NCI-H2081 treated with DMSO at 0.1 percent for 48 hours (cell line): ENCODE data around the gene NCK2.
"Not testable (repeated sequence)": the region's sequence is repeated elsewhere in the genome, so short reads cannot be mapped to it uniquely, and the experiment has no call there.

Source experiments
- DNase-seq: peaks from one replicate; lab custom pipeline; 2025; lab: John Stamatoyannopoulos, UW

The NCK2 gene

DNA sequence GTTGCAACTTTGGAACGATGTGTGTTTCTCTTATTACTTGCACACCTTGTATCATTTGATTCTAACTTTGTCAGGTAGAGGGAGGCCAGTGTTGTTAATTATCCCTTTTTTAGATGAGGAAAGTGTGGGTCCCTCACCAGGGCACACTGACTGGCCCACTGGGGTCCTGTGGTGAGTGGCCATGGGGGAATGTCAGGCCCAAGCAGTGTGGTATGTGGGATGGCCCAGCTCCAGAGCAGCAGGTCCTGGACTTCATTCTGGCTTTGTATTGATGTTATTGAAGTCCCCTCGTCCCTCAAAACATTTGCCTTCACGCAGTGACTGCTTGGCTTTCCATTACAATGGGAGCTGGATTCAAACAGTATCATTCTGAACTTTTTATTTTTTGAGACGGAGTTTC, 11.7 kb downstream of the NCK2 start:
- no peak for DNase-seq

DNA sequence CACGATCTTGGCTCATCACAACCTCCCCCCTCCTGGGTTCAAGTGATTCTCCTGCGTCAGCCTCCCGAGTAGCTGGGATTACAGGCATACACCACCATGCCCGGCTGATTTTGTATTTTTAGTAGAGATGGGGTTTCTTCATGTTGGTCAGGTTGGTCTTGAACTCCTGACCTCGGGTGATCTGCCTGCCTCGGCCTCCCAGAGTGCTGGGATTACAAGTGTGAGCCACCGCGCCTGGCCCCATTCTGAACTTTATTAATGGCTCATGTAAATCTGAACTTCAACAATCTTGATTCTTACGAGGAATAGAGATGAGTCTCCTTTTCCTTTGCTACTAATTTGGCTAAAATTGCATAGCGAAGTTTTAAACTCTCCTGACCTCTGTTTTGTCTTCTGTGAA, 12.2 kb downstream of the NCK2 start:
- not testable (repeated sequence) for DNase-seq

DNA sequence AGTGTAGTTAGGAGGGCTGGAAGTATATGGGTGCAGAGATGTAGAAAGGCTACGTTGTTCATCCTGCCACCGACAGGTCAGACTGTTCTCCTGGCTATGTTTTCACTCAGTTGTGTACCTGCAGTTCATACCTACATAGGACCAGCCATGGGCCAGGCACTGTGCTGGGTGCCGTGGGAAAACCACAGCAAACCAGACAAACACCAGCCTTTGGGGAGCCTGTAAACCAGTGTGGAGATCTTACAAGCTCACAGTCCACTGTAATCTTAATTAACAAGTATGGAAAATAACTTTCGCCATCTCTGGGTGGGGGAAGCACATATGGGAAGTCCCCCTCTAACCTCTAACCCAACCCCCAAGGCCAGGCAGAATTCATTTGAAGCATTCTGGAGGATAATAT, 12.7 kb downstream of the NCK2 start:
- DNase-seq: no peak

DNA sequence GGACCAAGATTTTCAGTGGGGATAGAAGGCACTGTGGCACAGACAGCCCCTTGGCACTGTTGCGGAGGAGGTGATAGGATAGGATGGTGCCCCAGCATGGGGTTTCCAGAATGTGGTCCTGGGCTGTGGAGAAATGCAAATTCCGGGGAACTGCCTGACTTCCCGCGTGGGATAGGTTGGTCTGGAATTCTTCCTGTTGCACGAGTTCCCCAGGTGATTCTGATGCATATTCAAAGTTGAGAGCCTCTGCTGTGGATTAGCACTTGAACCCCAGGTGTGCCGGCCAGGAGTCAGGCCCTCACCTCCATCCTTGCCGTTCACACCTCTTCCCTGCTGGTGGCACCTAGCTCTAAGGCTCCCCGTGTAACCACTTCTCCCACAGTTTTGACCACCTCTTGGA, 15.5 kb downstream of the NCK2 start:
- no peak for DNase-seq

DNA sequence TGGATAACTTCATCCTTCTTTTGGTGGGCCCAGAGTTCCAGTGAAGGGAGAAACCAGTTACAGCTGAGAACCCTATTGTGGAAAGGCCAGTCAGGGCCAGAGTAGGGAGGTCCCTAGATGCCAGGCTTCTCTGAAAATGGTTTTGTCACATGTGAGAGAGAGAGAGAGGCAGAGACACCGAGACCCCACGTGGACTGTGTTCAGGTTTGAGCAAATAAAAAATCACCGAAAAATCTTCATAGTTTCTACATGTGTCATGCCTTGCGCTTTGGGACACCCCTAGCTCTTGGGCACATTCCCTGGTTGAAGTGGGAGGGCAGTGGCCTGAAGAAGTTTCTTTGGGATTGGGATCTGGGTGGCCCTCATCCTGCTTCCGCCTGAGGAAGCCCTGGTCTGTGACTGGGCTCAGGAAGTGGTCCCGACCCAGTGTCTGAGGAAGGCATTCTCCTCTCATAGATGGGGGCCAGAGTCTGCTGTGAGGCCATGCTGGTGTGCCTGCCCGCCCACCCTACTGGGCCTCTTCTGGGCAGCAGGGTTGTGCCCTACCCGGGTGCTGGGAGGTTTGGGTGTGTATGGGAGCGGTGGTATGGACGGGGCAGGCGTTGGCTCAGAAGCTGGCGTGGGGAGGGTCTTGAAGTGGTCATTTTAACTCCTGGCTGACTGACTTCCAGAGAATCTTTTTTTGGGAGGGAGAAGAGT, 16.1 kb downstream of the NCK2 start:
- DNase-seq: no peak

DNA sequence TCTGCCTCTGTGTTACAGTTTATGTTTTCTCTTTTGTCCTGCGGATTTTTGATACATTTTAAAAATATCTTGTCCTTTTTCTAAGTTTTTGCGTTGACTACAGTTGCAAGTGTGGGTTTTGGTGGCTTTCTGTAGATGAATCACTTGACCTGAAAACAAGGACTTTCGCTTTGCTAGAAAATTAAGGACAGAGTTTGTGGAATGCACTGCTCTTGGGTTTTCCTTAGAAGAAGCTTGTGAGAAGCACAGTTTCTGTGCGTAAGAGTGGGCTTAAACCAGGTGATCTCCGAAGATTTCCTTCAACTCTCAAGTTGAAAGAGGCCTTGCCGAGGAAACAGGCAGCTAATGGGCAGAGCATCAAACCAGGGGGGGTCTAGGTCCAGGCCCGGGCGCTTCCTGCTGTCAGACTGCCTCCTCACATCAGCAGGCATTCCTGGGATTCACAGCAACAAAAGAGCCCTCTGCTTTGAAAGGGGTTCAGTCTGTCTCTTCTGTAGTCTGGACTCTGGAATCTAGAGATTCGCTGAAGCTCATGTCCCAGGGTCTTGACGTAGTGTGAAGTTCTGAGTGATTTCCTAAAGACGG, 17.3 kb downstream of the NCK2 start:
- no peak for DNase-seq

DNA sequence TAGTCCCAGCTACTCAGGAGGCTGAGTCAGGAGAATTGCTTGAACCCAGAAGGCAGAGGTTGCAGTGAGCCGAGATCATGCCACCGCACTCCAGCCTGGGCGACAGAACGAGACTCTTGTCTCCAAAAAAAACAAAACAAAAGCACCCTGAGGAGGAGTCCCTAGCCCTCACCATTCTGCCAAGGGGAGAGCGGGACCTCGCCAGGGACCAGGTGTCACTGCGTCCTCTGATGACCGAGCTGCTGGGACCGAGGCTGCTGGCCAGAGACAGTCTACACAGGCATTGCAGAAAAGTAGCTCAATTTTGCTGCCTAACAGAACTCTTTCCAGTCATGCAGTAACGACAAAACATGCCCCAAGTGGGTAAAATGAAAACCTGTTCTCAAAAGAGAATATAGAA, 18.4 kb downstream of the NCK2 start:
- DNase-seq: no peak

DNA sequence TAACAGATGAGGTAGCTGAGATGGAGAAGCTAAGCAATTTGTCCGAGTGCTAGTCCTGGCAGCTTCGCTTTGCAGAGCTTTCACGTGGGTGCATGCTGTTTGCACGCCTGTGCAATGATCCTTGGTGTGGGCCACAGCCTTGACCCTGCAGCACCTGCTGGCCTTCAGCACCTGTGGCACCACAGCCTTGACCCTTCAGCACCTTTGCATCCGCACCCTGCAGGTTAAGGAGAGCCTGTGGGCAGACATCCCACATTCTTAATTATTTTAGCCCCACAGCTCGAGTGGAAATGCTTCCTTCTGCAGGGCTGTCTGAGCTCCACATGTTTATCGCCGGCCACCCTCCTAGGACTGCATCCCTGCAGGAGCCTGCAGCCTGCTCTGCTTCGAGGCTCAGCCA, 19.3 kb downstream of the NCK2 start:
- no peak for DNase-seq

DNA sequence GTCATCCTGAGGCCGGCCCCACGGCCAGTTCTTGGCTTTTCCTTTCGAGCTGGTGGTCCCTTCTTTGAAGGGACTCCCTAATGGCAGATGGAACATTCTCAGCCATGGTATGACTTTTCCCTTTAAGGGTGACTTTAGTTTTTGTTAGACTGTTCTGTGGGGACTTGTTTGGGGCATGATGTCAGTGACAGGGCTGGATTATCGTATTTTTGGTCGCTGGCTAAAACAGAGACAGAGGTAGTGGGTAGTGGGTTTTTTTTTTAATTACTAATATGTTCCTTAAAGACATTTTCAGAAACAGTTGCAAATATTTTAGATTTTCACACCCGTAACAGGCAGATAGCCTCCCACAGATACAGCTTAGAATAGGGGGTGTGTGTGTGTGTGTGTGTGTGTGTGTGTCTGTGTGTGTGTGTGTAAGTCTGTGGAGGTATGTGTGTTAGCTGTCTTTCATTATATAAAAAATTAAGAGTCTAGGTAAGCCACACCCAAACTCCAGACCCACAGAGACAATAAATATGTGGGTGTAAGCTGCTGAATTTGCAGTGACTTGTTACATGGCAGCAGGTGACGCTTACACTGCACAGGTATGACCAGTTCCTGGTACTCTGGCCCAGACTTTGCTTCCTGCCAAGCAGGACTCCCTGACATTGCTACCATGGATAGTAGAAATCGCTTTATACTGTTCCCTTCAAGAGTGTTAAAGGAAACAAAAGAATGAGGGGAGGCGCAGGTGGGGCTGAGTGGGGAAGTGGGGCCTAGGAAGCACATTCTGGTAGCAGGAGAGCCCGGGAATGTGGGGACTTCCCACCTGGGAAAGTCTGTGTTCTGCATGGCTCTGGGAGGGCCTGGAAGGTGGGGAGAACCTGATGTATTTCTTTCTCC, 20.9 kb downstream of the NCK2 start:
- no peak for DNase-seq

DNA sequence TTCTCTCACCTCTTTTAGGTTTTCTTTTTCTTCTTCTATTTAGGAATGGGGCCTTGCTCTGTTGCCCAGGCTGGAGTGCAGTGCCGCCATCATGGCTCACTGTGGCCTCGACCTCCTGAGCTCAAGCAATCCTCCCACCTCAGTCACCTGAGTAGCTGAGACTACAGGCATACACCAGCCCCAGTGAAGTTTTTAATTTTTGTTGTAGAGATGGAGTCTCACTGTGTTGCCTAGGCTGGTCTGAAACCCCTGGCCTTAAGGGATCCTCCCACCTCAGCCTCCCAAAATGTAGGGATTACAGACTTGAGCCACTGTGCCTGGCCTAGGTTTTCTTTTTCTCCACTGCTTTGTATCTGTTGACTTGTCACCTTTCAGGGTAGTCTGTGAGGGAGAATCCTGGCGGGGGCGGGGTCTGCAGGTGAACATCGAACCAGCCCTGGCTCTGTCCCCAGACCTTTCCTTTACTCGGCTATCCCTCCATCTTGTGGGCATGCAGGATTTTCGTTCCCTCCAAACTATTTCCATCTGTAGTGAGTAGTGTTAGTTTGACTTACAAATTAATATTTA, 21.7 kb downstream of the NCK2 start:
- no peak for DNase-seq

DNA sequence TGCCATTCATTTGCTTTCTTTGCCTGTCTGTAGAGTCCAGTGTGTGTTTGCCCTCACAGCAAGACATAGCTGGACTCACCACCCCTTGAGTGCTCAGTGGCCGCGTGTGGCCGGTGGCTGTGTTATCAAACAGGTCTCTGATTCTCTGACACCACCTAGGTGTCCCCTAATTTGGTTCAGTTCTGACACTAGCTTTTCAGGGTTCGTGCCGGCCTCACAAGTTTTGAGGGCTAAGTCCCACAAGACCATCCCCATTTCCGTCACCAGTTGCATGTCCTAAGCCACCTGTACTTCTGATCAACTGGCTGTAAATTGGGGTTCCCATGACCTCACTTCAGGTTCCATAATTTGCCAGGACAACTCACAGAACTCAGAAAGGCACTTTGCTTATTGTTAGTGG, 23.5 kb downstream of the NCK2 start:
- no peak for DNase-seq

DNA sequence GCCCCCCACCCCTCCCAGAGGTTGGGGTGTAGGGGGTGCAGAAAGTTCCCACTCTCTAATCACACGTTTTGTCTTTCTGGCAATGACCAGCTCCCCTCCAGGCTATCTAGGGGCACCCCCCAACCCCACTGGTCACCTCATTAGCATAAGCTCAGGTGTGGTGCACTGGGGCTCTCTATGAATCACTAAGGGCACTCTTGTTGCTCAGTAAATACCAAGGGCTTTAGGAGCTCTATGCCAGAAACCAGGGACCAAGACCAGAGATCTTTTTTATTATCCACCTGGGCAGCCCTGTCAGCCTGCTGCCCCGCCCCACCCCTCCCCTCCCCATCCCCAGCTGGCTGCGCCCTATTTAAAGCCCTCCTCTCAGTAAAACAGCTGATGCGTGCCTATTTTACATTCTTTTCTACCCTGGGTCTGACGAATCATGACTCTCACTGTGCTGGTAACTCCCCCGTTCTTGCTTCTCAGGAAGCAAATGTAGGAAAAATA, 24.3 kb downstream of the NCK2 start:
- no peak for DNase-seq

DNA sequence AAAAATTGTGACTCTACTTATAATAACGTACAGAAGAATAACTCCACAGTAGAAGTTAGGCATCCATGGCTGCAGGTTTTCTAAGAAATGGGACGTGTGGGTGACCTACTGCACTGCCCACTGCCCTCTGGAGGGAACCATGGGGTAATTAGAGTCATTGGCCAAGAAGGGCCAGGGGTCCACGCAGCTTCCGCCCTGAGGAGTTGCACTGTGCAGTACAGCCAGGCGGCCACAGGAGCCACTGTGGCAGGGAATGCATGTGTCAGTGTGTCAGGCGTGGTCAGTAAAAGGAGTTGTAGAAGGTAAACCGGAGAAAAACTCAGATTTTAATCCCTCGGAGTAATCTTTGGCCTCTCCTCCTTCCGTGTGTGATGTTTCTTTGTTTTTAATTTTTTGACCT, 24.8 kb downstream of the NCK2 start:
- no peak for DNase-seq

DNA sequence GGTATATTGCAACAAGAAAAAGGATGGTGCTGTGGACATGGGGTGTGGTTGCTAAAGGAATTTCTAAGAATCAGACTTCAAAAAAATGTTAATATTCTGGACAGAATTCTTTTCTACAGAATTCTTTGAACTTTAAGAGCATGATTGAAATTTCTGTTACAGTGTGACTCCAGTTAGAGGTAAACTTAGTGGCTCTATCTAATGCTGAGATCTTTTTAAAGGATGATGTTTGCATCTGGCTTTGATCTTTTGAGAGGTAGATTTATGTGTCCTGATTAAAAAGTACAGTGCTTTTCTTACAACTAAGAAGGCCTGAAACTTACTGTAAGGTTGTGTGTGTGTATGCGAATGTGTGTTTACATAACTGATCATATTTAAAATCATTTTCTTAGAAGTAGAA, 25.4 kb downstream of the NCK2 start:
- DNase-seq: no peak

DNA sequence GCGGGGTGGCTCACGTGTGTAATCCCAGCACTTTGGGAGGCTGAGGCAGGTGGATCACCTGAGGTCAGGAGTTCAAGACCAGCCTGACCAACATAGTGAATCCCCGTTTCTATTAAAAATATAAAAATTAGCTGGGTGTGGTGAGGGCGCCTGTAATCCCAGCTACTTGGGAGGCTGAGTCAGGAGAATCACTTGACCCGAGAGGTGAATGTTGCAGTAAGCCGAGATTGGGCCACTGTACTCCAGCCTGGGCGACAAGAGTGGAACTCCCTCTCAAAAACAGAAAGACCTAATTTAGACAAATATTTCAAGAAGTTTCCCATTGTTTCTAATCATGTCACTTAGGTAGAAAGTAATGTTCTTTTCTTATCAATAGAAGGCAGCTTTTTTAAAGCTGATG, 26.6 kb downstream of the NCK2 start:
- not testable (repeated sequence) for DNase-seq

DNA sequence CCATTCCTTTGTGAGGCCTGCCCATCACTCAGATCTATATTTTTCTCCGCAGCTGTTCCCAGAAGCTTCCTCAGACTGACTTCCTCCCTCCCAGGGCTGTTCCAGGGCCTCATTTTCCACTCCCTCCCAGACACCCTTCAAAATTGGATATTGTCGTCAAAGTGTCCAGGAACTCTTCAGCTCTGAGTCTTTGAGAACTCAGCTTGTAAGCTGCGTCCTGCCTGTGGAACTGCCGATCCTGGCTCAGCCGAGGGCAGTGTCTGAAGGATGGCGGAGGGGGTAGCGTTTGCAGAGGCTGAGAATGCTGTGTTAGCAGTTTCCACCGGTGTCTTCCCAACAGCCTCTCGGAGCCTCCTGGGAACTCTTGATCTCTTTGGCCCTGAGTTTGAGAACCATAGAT, 27.1 kb downstream of the NCK2 start:
- no peak for DNase-seq

DNA sequence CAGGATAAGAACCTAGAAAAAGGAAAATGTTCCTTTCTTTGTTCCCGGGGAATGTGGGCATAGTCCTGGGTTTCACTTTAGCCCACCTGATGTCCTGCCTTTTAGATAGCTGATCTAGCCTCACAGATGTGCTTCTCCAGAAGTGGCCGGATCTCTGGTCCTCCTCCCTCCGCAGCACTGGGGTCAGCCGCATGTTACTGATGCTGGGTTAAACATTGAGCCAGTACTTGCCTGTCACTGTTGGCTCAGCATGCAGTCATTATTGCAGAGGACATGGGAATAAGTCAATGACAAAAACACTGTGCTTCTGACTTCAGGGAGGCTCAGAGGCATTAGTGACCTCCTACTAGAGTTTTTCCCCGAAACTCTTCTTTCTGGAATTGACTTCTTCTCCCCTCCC, 27.6 kb downstream of the NCK2 start:
- no peak for DNase-seq

DNA sequence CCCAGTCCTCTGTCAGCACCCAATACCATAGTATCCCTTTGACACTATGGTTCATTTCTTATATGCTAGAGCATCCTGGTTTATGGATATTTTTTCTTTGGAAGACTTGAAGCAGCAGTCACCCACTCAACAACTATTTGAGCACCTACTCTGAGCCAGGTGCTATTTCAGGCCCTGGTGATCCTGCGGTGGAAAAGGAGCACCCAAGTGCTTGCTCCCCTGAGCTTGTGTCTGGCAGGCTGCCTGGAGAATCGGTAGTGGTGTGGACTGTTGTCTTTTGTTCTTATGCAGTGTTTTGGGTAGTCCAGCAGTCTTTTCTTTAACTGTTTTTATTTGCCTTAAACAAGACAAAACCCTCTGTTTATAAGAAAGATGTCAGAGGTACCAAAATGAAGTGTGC, 28.9 kb downstream of the NCK2 start:
- DNase-seq: no peak

DNA sequence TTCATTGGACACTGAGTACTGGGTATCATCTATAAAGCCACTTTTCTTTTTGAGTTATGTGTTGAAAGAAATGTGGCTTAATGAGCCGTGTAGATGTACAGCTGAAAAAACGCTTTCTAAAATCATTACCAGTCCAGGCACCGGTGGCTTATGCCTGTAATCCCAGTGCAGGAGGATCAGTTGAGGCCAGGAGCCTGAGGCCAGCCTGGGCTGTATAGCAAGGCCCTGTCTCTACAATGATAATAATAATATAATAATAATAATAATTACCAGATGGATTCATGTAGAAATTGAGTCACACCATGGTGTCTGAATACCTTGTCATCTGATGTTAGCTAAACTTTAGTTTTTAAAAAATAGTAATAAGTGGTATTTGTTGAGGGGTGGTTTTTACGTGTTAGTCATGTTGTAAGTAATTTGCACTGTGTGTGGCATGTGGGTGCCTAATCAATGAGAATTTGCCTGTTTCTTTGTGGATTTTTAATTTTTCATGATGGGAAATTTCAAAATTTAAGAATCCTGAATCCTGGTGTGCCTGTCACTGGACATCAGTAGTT, 30.1 kb downstream of the NCK2 start:
- DNase-seq: no peak

DNA sequence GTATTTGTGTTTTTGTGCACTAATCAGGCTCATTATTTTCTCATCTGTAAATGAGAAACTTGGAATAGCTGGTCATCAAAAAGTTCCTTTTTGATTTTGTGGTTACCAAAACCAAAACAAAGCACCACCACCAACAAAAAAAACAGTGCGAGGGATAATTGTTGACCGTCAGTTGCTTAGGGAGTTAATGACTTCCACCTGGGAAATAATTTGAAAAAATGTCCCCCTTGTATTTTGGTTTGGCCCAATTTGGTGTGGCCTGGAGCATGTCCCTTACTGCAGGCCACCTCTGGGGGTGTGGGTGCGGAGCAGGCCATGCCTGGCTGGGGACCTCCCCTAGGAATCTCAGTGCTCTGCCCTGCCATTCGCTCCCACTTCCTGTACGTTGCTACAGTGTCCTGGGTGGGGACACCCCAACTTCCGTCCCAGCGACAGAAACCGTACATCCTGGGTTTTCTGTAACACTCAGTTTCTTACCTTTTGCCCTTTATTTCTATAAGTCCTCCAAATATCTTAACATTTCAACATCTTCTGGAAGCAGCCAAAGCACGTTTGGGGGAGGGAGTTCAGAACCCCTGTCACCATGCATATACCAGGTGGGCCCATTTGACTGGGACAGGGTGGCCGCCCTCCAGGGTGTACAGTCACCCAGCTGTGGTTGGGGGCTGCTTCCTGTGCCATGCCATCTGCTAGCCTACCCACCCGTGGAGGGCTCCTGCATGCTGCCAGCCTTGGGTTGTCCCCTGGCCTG, 31.3 kb downstream of the NCK2 start:
- no peak for DNase-seq

DNA sequence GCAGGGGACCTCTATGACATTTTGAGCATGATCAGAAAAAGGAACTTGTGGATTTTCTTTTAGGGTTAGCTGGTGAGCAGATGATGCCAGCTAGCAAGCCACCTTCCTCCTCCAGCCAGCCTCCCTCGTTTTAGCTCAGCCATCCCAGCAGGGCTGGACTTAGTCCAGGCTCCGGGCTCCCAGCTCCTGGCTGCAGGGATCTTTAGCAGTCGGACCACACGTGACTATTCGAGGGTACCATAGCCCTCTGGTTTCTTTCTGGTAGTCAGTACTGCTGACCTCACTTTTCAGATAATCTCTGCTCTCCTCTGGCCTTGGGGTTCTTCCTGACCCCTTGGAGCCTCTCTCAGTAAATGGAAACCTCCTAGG, 31.8 kb downstream of the NCK2 start:
- DNase-seq: no peak

DNA sequence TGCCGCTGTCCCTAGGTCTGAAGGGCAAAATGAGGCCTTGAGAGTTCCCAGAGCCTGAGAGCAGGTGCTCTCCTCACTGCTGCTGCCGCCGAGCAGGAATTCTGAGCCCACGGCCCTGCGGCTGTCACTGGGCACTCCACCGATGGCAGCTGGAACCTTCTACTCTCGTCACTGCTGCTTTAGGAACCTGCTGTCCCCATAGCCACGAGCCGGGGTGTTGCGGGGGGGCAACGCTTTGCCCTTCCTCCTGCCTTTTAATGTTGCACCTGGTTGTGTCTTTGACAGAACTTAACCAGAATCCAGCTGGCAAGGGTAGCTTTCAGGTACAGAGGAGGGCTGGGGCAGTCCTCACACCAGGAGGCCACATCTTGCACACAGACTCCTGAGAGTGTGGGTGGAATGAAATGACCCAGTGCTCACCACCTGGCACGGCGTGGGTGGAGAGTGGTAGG, 32.3 kb downstream of the NCK2 start:
- DNase-seq: no peak
